HFF-Myc (cell line): ENCODE data around the gene TBCB.
"Not testable (repeated sequence)": the region's sequence is repeated elsewhere in the genome, so short reads cannot be mapped to it uniquely, and the experiment has no call there.

Experiments used
- DNase-seq: peaks from one replicate; pipeline ENCODE4 v3.0.0-alpha.2; 2011; ENCODE audit warnings: low read depth; ENCODE audit errors: extremely low read depth
- H3K4me3 ChIP-seq: replicated peaks from 2 replicates; pipeline ENCODE4 v1.5.1; 2011; ENCODE audit warnings: low read depth, mild to moderate bottlenecking, control low read depth, low read length
- TF ChIP-seq, protein P1 (sequence below): IDR thresholded peaks from 2 replicates; pipeline ENCODE4 v1.5.1; 2012; ENCODE audit warnings: mild to moderate bottlenecking, low read depth, low read length, control low read depth; ENCODE audit errors: missing control alignments

TBCB gene, protein sequence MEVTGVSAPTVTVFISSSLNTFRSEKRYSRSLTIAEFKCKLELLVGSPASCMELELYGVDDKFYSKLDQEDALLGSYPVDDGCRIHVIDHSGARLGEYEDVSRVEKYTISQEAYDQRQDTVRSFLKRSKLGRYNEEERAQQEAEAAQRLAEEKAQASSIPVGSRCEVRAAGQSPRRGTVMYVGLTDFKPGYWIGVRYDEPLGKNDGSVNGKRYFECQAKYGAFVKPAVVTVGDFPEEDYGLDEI

DNA sequence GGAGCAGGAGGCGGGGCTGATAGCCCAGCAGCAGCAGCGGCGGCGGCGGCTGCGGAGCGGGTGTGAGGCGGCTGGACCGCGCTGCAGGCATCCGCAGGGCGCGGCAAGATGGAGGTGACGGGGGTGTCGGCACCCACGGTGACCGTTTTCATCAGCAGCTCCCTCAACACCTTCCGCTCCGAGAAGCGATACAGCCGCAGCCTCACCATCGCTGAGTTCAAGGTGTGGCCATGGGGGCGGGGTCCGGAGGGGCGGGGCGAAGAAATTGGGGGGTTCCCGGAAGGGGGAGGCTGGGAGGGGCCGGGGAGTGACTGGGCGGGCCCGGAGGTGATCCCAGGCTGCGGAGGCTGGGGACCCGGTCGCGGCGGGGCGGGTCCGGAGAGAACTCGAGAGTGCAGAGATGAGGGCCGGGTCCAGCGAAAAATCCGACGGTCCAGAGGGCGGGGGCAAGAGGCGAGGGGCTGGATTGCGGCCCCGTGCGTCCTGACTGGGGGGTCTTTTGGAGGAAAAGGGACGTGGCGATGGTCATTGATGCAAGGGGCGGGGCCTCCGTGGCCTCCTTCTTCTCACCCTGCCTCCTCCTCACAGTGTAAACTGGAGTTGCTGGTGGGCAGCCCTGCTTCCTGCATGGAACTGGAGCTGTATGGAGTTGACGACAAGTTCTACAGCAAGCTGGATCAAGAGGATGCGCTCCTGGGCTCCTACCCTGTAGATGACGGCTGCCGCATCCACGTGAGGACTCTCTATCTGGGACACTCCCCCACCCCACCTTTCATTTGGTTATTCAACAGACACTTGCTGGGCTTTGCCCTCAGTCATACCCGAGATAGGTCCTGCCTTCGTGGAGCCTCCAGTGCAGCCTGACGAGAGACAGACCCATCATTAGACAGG is at the start of gene TBCB:
TBCB (plus strand) TSS at position 16 of the 891 bp plus-strand sequence; CDS start at position 109, 93 bp downstream.
- DNase-seq, result no peak
- peak within 1 kb of the TSS; percentile 91 for H3K4me3 ChIP-seq
- TF ChIP-seq, protein P1, sequence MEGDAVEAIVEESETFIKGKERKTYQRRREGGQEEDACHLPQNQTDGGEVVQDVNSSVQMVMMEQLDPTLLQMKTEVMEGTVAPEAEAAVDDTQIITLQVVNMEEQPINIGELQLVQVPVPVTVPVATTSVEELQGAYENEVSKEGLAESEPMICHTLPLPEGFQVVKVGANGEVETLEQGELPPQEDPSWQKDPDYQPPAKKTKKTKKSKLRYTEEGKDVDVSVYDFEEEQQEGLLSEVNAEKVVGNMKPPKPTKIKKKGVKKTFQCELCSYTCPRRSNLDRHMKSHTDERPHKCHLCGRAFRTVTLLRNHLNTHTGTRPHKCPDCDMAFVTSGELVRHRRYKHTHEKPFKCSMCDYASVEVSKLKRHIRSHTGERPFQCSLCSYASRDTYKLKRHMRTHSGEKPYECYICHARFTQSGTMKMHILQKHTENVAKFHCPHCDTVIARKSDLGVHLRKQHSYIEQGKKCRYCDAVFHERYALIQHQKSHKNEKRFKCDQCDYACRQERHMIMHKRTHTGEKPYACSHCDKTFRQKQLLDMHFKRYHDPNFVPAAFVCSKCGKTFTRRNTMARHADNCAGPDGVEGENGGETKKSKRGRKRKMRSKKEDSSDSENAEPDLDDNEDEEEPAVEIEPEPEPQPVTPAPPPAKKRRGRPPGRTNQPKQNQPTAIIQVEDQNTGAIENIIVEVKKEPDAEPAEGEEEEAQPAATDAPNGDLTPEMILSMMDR, result no peak

DNA sequence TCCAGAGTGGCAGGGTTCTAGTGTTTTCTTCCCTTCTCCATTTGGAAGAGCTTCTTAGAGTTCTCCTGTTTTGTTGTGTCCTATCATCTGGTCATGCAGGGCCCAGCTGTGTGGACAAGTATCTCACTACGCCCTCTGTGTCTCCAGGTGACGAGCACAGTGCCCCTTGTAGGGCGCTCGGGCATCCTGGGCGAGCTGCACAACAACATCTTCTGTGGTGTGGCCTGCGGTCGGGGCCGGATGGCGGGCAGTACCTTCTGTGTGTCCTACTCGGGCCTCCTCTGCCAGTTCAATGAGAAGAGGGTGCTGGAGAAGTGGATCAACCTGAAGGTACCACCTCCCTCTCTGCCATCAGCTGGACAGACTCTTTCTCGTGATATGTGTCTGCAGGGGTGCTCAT is 47.6 kb upstream of the TBCB start:
- no peak for DNase-seq
- H3K4me3 ChIP-seq, result no peak overlapping the region
- TF ChIP-seq, protein P1, result no peak

DNA sequence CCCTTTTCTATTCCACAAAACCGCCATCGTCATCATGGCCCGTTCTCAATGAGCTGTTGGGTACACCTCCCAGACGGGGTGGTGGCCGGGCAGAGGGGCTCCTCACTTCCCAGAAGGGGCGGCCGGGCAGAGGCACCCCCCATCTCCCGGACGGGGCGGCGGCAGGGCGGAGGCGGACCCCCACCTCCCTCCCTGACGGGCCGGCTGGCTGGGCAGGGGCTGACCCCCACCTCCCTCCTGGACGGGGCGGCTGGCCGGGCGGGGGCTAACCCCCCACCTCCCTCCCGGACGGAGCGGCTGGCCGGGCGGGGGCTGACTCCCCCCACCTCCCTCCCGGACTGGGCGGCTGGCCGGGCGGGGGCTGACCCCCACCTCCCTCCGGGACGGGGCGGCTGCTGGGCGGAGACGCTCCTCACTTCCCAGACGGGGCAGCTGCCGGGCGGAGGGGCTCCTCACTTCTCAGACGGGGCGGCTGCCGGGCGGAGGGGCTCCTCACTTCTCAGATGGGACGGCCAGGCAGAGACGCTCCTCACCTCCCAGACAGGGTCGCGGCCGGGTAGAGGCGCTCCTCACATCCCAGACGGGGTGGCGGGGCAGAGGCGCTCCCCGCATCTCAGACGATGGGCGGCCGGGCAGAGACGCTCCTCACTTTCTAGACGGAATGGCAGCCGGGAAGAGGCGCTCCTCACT is 46.3 kb upstream of the TBCB start:
- DNase-seq, H3K4me3 ChIP-seq: not testable (repeated sequence)

DNA sequence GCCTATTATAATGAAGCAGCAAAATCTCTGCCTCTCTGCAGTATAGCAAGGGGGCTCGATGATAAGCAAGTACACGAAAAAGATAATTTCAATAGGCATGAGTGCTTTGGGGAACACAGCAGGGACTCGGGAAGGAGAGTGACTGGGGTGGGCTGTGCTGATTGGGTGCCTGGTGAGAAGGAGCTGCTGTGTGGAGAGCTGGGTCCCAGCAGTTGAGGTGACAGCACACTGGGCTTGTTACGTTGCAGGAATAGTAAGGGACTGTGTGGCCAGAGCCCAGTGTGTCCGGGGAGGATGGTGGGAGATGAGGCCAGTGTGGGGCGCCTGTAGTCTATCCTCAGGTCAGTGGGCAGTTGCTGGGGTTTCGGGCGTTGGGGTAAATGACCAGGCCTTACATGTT is 43.2 kb upstream of the TBCB start:
- no peak for DNase-seq
- H3K4me3 ChIP-seq, result no peak overlapping the region
- TF ChIP-seq, protein P1, result no peak

DNA sequence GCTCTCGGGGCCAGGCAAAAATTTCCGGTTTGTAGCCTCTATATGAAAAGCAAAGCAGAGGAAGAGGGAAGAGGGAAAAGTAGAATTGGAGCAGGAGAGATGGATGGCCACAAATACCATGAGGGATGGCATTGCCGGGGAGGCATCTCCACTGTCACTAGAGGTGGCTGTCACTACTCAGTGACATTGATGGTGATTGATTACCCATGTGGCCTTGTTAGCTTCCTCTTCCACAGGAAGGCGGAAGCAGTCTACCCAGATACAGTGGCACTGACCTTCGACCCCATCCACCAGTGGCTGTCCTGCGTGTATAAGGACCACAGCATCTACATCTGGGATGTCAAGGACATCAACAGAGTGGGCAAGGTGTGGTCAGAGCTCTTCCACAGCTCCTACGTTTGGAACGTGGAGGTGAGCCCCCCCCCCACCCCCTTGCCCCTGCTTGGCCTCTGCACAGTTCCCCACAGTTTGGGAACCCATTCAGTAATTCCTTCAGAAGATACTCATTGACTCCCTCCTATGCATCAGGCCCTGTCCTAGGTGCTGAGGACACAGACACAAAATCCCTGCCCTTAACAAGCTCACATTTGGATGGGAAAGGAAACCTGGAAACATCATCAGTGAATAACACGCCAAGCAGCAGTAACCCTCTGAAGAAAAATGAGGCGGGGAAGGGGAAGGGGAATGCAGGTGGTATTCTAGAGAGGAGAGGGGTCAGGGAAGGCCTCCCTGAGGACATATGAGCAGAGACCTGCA is 42.0 kb upstream of the TBCB start:
- no peak for DNase-seq
- H3K4me3 ChIP-seq, result no peak overlapping the region
- TF ChIP-seq, protein P1, result no peak

DNA sequence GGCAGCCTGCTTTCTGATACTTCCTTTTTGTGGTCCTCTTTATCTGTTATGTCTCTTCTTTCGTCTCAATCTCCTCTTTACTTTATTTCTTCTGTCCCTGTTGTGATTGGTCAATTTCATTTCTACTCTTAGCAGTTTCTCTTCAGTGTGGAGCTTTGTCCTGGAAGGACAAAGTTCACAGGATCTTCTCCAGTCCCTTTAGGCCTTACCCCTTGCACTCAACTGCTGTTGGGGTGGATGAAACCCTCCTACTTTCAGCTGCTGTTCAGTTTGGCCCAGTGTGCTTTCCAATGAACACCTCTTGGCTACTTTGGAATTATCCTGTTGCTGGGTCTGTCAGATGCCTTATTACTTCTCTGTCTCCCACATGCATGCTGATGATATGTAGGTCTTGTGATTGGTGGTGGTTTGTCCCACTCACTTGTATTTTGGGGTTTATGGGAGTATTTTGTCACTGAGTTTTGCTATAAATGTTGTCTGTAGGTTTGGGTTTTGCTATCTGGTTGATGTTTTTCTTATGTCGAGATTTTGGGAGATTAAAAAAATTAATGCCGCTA is 35.8 kb upstream of the TBCB start:
- TF ChIP-seq, protein P1, result no peak
- no peak for DNase-seq
- H3K4me3 ChIP-seq, result no peak overlapping the region
